ENCODE data around the gene DENND11.

DNA sequence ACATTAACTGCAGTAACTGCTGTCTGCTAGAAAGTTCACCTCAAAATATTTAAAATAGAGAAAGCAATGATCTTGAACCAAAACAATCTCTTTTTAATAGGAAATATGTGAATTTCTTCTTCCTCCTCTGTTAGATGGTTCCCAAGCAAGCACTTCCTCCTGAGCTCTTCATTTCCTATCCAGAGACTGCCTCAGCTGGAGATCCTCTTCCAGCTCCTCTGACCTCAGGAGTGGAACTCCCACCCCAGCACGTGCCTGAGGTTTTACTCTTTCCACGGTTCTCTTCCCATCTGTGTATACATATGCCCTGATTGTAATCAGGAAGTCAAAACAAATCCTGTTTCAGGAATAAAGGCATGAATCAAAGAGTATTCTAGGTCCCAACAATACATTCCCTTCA lies 5.6 kb downstream of the DENND11 start:
- TF ChIP-seq, protein P1, sequence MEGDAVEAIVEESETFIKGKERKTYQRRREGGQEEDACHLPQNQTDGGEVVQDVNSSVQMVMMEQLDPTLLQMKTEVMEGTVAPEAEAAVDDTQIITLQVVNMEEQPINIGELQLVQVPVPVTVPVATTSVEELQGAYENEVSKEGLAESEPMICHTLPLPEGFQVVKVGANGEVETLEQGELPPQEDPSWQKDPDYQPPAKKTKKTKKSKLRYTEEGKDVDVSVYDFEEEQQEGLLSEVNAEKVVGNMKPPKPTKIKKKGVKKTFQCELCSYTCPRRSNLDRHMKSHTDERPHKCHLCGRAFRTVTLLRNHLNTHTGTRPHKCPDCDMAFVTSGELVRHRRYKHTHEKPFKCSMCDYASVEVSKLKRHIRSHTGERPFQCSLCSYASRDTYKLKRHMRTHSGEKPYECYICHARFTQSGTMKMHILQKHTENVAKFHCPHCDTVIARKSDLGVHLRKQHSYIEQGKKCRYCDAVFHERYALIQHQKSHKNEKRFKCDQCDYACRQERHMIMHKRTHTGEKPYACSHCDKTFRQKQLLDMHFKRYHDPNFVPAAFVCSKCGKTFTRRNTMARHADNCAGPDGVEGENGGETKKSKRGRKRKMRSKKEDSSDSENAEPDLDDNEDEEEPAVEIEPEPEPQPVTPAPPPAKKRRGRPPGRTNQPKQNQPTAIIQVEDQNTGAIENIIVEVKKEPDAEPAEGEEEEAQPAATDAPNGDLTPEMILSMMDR (IDR thresholded peaks at IDR 0.05), result no peak
- no peak for TF ChIP-seq POLR2A (IDR thresholded peaks at IDR 0.05)
